Fibroblast of the conjunctiva (primary cell): ENCODE data around the gene RAB30.

ENCODE experiments used
- DNase-seq: peaks from one replicate; pipeline ENCODE4 v3.0.0-alpha.2; 2010; ENCODE audit warnings: low read depth

RAB30 gene

DNA sequence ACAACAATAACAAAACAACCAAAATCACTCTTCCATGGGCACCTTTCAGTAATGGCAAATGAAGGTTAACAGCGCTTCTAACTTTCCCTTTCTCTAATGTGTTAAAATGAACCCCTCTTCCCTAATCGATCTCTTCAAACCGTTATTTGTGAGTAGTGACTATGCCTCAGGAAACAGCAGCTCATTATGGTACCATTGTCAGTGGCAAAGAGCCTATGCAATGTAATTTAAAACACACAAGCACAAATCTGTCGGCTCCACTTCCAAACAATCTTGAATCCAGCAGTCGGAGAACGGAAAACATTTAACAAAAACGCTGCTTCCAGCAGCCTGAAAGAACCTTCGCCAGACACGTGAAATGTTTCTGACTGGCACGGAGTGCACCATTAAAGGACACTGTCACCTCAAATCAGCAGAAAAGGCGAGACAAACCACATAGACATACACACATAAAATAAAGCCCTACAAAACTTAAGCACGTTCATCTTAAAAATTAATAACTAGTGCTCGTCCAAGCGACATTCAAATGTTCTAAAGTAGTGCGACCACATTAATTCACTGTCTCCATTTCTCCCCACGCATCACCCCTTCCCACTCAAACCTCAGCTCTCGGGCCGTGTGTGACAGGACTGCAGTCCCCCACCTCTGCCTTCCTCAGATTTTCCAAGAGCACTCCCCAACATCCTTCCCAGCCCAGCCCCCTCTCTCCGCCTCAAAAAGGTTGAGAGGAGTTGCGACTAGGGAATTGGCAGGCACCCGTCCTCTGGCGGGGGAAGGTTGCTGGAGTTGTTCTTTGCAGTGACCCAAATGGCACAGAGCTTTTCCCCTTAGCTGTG, 748 bp downstream of the RAB30 start:
- no peak for DNase-seq

DNA sequence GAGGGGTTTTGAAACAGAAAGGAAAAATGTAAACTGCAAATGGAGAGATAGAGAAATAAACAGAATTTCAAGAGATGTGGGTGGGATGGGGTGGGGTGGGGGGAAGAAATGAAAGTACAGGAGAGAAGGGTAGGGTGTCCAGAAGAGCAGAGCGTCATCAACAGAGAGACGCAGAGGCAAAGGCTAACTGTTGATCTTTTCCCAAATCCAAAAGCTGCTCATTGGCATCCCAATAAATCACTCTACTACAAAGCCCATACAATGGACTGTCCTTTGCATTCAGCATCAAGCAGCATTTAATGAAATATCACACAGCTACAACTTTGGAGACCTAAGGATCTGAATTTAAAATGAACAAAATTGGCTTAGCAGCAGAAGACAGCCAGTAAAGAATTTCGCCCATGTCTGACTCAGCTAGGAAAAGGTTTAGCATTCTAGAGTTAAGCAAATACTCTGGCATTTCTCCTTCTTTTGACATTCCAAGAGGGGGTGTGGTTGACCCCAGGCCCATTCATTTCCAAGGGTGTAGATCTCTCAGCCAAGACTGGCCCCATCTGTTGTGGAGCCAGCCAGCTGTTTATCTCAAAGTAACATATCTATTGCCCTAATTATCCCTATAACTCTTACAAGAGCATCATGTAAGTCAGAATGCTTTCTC, 1.5 kb downstream of the RAB30 start:
- DNase-seq, result peak; percentile 64

DNA sequence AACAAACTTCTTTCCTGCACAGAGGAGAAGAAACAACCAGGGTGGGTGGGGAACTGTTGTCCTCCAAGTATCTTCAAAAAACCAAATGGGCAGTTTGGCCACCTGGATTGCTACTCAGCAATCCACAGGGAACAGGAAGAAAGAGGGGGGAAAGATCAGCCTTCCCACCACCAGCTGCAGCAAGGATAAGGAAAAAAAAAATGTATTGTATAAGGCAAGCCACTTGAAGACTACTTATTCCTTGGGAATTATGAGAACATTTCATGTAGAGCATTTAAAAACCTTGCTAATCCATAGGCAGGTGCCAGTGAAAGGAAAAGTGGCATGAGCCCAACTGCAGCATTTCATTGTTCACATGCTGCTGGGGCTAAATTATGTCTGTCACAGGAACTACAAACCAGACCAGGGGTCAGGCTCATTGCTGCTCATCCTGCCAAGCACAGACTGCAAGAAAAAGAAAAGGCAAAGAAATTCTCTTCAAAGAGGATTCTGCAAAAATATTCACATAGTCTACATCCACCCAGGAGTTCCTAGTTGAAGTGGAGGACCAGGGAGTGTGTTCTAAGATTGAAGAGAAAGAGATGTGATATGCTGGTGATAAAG, 2.2 kb downstream of the RAB30 start:
- no peak for DNase-seq

DNA sequence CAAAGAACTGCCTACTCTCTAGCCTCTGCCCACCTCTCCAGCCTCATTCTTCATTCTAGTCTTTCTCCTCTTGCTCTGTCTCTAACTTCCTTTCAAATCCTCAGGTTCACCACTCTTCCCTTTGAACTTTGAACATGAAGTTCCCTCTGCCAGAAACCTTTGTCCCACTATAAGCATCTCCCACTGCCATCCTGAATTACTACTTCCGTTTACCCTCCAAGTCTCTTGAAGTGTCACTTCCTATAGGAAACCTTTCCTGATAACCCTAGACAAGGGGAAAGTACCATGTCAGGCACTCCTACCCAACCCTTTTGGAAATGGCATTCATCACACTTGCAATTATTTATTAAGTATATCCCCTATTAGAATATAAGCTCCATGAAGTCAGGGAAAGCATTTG, 3.1 kb downstream of the RAB30 start:
- no peak for DNase-seq

DNA sequence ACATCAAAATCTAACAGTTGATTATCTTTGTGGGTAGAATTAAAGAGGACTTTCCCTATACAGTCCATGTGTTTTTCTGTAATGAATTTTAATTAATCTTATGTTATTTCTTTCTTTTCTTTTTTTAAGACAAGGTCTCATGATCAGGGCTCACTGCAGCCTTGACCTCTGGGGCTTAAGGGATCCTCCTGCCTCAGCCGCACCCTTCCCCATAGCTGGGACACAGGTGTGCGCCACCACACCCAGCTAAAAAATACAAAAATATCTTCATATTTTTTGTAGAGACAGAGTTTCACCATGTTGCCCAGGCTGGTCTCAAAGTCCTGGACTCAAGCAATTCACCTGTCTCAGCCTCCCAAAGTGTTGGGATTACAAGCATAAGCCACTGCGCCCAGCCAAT, 7.7 kb downstream of the RAB30 start:
- DNase-seq, result no peak

DNA sequence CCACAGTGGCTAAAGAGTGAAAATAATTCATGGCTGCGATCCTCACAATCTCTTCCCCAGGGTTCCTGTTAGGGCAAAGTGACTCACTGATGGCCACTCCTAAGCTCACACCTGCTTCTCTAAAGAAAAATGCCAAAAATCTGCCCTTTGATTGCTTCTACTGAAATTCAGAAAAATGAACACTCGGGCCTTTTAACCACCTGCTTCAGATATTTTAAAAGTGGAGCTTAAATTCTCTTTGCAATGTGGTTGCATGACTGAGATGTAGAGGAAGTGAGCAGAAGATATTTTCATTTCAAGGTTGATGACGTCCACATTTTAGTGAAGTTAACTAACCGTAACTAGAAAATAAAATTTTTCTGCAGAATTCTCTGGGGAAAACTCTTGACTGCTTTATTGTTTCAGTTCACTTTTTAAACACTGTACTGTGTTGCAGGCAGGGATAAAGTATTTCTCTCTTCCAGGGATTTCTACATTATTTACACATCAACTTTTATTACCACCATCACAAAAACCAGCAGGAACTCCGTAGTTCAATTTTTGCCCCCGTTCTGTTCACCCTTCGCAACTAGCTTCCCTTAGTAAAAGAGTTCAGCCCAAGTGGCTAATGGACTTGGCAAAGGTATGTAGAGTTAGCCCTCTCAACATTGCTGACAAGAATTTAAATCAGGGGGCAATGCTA, 8.5 kb downstream of the RAB30 start:
- DNase-seq, result no peak

DNA sequence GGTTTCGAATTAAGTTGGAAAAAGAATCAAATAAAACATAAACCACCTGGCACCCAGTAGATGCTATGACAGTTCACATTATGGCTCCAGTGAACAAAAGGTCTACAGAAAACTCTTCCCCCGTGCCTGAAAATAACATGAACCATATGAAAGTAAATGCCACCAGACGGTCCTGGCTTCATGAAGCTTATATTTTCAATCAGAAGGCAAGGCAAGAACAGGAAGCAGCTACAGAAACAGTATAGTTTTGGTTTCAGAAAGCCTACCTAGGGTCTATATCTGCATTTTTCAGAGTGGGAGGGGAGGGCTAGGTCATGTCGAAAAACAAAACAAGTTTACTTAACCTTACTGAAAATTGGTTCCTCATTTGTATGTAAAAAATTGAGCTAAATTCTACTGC, 9.8 kb downstream of the RAB30 start:
- DNase-seq, result no peak

DNA sequence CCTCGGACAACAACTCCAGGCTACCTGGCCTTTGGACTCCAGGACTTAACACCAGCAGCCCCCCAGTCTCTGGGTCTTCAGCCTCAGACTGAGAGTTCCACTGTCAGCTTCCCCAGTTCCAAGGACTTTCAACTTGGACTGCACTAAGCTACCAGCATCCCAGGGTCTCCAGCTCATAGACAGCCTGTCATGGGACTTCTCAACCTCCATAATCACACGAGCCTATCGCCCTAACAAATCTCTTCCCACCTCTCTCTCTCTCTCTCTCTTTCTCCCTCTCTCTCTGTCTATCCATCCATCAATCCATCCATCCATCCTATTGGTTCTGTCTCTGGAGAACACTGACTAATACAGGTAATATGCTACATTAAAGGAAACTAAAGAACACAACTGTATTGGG, 10.7 kb downstream of the RAB30 start:
- DNase-seq, result no peak

DNA sequence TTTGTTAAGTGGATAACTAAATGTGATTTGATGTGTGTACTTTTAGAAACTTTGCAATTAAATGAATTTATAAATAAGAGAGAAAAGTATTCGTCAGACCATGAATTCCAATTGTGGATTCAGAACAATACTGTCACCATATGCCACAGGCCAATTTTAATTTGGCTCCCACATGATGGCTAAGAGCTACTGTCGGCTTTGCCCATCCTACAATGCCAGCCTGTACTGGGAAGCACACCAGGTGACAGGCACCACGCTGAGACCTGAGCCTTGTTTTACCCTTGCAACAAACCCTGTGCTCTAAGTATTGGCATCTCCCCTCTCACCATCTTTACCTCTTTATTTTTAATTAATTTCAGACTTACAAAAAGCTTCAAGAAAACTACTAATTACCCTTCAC, 14.0 kb downstream of the RAB30 start:
- no peak for DNase-seq

DNA sequence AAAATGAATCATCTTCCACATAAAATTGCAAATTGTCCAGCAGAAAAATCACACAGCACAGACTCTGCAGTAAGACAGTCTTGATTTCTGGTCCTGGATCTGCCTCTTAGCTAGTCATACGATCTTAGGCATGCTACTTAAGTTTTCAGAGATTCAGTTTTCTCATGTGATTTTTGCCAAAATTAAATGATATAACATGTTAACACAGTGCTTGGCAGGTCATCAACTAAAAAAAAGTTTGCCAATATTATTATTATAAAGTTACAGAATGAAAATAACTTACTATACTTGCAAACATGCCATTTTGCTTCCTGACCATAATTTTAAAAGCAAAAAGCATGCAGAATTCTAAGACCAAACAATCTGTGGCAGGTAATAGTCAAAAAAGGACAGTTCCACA, 15.1 kb downstream of the RAB30 start:
- no peak for DNase-seq

DNA sequence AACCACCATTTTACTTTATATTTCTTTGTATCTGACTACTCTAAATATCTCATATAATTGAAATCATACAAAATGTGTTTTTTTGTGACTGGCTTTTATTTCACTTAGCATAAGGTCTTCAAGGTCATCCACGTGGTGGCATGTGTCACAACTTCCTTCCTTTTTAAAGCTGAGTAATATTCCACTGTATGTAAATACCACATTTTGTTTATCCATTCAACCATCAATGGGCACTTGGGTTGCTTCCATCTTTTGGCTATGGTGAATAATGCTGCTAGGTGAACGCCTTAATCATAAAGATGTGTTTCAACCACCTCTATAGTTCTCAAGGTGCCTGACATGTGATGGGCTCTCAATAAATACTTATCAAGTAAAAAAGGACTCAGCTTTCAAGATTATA, 15.5 kb downstream of the RAB30 start:
- DNase-seq, result no peak

DNA sequence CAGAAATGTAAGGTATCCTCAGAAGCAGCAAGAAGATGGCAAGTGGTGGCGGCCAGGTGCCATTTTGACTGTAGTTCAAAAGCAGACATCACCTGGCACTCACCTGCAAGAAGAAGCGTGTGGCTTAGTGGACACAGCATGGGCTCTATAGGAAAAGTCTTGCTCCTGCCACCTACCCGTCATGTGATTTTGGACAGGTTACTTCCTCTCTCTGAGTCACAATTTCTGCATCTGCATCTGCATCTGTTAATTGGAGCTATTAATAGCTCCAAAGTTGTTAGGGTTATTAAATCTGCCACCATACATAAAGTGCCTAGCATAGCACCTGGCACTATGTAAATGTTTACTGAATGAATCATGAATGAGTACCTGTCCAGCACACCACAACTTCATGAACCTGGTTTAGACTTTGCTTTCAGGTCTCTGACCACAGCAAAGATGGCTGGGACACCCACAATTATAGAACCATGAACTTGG, 16.8 kb downstream of the RAB30 start:
- DNase-seq, result no peak

DNA sequence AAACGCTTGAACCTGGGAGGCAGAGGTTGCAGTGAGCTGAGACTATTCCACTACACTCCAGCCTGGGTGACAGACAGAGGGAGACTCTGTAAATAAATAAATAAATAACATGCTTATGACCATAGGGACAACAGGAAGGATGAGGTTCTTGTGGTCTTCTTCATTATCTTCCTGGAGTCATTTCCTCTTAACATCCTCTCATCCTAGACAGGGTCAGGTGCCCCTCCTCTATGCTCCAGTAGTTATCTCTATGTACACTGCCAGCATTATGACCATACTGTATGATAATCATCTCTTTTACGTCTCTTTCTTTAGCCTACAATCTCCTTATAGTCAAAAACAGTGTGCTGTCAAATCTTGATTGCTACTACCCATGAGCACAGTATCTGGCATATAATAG, 17.7 kb downstream of the RAB30 start:
- DNase-seq, result no peak

DNA sequence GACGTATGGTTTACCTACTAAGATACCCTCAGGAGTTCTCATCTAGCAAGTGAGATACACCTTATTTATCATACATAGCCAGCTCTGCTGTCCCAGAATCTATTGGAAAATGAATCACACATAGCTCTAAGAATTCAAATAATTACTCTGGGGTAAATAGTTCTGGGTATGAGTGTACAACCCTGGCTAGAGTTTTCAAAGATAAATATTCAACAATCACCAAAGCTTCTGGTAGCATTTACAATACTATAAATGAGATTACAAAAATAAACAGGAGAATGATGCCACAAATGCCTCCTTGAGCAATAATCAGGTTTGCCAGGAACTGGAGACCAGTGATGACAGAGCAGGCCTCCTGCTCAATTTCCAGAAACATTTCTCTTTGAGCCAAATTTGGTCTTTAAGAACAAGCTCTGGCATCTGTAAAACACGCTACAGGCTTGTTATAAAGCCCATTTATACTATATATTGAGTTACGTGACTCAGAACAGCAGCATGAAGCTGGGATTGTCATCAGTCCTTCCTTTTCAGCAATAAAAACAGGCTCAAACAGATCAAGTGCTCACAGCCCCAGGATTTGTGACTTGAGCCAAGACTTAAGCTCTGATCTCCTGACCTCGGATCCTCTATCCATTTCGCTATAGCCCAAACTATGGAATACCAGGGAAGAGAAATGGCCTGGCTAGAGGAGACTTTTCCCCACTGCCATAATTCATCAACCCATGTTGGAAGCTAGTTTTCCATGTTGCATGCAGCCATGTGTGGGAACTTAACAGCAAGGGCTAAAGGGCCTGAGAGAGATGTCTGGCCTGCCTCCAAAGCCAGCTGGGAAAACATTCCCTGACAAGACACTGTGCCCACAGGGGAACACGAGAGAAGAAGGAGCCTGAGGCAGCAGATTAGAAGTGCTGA, 19.7 kb downstream of the RAB30 start:
- DNase-seq, result peak; percentile 97

DNA sequence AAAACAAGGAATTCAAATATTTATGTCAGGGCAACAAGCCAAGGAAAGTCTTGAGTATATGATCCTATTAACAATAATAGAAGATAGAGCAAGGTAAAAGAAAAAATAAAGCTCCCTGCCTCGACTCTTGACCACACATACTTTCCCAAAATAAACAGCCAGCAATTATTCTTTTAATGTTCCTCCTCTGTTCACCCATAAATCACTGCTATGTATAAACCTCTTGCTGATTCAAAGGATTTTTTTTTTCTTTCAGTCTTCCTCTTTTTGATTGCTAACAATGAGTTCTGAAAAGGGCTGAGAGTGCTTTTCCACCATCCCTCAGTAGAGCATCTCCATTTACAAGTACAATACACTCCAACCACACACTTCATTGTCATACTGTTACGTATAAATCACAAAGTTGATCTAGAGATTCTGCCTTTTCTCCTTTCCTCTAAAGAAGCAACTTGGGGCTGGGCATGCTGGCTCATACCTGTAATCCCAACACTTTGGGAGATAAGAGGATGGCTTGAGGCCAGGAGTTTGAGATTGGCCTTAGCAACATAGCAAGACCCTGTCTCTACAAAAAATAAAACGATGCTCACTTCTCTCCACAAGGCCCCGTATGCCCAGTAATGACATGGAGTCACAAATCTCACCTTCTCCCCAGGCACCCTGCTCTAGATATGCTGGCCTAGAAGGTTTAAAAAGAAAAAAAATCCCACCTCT, 24.0 kb downstream of the RAB30 start:
- DNase-seq, result no peak

DNA sequence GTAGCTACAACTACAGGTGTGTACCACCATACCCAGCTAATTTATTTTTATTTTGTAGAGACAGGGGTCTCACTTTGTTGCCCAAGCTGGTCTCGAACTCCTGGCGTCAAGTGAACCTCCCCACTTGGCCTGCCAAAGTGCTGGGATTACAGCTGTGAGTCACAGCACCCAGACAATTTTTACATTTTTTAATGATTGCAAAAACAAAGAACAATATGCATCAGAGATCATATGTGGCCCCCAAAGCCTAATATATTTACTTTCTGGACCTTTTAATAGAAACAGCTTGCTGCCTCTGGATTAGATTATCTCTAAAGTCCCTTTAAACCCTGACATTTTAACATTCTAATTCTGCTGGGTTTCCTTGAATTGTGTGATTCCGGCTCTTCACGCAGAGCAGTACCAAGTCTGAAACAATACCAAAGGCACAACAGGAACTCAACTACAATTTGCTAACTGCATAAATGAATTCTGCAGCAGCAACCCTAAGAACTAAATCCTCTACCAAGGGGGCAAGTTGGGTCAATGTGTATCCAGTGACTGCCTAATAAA, 25.0 kb downstream of the RAB30 start:
- DNase-seq, result no peak

DNA sequence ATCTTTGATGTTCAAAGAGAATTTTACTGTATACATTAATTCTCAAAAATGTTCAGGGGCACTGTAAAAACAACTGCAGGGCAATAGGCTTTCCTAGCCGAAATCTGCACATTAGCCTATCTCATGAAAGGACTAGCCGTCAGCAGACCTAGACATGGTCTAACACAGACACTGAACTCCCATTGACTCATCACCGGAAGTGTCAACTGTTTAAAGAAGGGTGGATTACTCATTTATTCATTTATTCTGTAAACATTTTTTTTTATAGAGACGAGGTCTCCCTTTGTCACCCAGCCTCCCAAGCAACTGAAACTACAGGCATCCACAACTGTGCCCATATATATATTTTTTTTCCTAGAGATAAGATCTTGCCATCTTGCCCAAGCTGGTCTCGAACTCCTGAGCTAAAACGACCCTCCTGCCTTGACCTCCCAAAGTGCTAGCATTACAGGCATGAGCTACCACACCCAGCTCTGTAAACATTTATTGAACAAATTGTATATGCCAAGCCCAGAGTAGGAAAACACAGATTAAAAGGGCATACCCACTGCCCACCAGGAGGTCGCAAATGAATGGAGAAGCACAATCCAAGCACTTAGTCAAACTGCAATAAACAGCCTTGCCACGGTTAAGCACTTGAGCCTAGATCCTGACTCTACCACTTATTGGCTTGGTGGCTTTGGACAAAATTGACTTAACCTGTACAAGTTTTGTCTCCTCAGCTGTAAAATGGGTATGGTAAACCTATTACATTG, 26.6 kb downstream of the RAB30 start:
- no peak for DNase-seq

DNA sequence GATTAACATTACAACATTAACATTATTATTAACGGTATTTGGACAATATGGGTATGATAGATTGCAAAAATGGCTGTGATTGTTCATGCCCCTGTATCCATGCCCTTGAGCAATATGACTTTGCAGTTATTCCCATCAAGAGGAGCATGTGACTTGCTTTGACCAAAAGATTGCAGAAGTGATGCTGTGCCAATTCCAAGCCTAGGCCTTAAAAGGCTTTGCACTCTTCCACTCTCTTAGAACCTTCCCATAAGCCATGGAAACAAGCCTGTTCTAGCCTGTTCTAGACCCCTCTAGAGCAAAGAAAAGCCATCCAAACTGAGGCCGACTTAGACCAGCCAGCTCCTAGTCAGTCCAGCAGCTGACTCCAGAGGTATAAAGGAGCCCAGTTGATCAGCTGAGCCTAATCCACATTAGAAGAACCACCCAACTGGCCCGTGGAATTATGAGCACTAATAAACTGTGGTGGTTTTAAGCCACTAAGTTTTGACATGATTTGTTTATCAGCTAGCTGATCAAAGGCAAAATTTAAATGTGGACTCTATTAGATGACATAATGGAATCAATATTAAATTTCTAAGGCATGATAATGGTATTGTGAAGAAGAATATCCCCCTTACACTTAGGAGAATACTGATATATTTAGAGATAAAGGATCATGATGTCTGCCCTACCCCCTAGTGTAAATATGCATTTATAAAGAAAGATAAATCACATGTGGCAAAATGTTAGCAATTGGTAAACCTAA, 28.6 kb downstream of the RAB30 start:
- no peak for DNase-seq

DNA sequence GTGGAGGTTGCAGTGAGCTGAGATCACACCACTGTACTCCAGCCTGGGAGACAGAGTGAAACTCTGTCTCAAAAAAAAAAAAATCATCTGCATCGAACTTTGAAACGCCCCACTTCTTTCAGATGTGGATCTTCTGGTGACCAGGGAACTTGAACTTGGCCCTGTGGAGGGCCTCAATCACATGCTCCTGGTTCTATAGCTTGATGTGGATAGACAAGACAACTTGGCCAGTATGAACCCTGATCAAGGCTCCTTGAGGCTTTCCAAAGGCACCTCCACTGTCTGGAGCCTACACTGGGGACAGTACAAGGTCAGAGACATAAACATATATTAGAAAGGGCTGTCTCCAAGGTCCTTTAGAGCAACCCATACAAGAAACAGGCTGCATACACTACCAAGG, 30.6 kb downstream of the RAB30 start:
- no peak for DNase-seq
